Pancreas (tissue), 10 donors: ENCODE data around the gene HPSE. TPM values are rescaled to one million over a fixed set of nuclear protein-coding genes. Genes with fewer than 3 reads are reported as not detected.
A peak's percentile ranks its signal among the peaks of the same experiment; 100 is the strongest.

Experiments used
- ATAC-seq, 4 donors: fragments of 200-7000 bp; cut with Tn5 transposase; one replicate each; pipeline versions ENCODE4 v1.8.0 to v1.9.1; 2020; ENCODE audit warnings: mild to moderate bottlenecking in 4 of 4, moderate library complexity in 4 of 4
- DNase-seq, 6 donors: peaks; one replicate each; pipeline ENCODE4 v3.0.0-alpha.2; 2020
- FAIRE-seq: peaks from 2 replicates; lab custom pipeline; 2012; peaks lifted over from hg19 to GRCh38; lab: Jason Lieb, UNC
- H3K27ac ChIP-seq, 4 donors: fragments of 200-600 bp; sonication (generic); 1 replicate in 3 of 4; 2 replicates in 1 of 4; pipeline versions ENCODE4 v1.5.0 to v1.8.0; 2020
- H3K27me3 ChIP-seq, 4 donors: fragments of 200-600 bp; one replicate each; pipeline ENCODE4 v1.8.0; 2021
- H3K36me3 ChIP-seq, 3 donors: fragments of 200-600 bp; sonication (generic) in 1 of 3; one replicate each; pipeline versions ENCODE4 v1.5.0 to v1.8.0; 2020 to 2021
- H3K4me1 ChIP-seq, 3 donors: fragments of 200-600 bp; one replicate each; pipeline ENCODE4 v1.8.0; 2021
- H3K4me3 ChIP-seq, 4 donors: fragments of 200-600 bp; sonication (generic) in 2 of 4; one replicate each; pipeline versions ENCODE4 v1.5.0 to v1.8.0; 2020 to 2021
- H3K9me3 ChIP-seq, 4 donors: fragments of 200-600 bp; one replicate each; pipeline ENCODE4 v1.8.0; 2021
- CTCF ChIP-seq, 4 donors: fragments of 200-600 bp; sonication (generic) in 3 of 4; IDR thresholded peaks; one replicate each; pipeline versions ENCODE4 v1.5.0 to v1.8.0; 2021; ENCODE audit warnings: antibody characterized with exemption in 4 of 4
- WGBS, 2 donors: extraction: QIAGEN DNeasy Blood & Tissue Kit; methylation state at CpG; one replicate each; pipeline ENCODE4 v1.1.7; 2013; 5-methylcytosine and 5-hydroxymethylcytosine counted together
- intact Hi-C, 3 donors: fragments of 100-400 bp; cut with DNase I; formaldehyde crosslinking; loops; one replicate each; pipeline versions ENCODE4 v1.11.1 to v1.14.2; 2022
- polyA plus RNA-seq, 2 donors: library from polyadenylated mRNA; stranded (reverse); fragments of 200-250 nt; gene quantifications; one replicate each; pipeline ENCODE4 v1.2.3, GENCODE V29; 2013
- total RNA-seq, 6 donors: library from RNA; stranded (reverse); fragmentation: NEBNext Ultra II Directional in 4 of 6; extraction: Animal tissue kit (Norgen Biotek cat#: 25700) in 4 of 6; gene quantifications; one replicate each; pipeline versions ENCODE4 v1.2.1 to v1.2.4, GENCODE V29; 2021 to 2023
- donor health status: healthy with polysubstance abuse.
- donor health status: DM: no; HTN: no; CAD: no; lungs with moderate emphysema.
- donor health status: DM: no; HTN: no; CAD: no.
- donor health status: control.
- donor health status: control.
- donor health status: Bipolar disorder and iron deficiency.
- donor health status: DM: yes; HTN: yes; CAD: no.
- donor health status: DM: no; HTN: no; CAD: no.
- donor health status: DM: no; HTN: no; CAD: no.
- donor health status: DM: yes; HTN: yes; CAD: no.

Gene HPSE
- total and polyA plus RNA-seq, 8 donors, result 0.12 to 2.5 (median 0.70) TPM

GRCh38 chr4:83285055-83285407 lies 49.6 kb downstream of the HPSE start:
- WGBS, 2 donors, result 0 to 1% methylated on average over 9 of the region's 9 CpGs
- Histone ChIP-seq H3K9me3 (no peaks in the 10 kb centered on the region), H3K36me3 (no peaks in the 10 kb centered on the region), H3K27me3 (no peaks in the 10 kb centered on the region), H3K27ac (peak overlapping the region; percentile 80 to 98 (median 92)), H3K4me1 (peaks cover 5 to 9% (median 5%) of the 10 kb centered on the region in 3 donors), H3K4me3 (peak overlapping the region; percentile 38 to 79 (median 57))
- ATAC-seq (peak in 3 of 4 donors; percentile 15 to 45 (median 33)), DNase-seq (no peak), FAIRE-seq (peak; percentile 20)
- intact Hi-C loops, result no loop called here
- TF ChIP-seq CTCF (IDR thresholded peaks at IDR 0.05), result no peak

- ATAC-seq, result peak; percentile 94 to 97 (median 97)
- FAIRE-seq, result no peak
- peak; percentile 95 to 98 (median 96) for DNase-seq
- intact Hi-C loops, result no loop called here
- peak within 1 kb of the TSS; percentile 80 to 98 (median 92) for H3K27ac ChIP-seq
- peak; percentile 13 to 52 (median 22) for TF ChIP-seq CTCF (IDR thresholded peaks at IDR 0.05)
- no peaks in the 10 kb centered on the region for H3K36me3 ChIP-seq
- H3K4me1 ChIP-seq, result peaks cover 5 to 9% (median 5%) of the 10 kb centered on the region in 3 donors
- 0% methylated on average over 61 to 76 of the region's 76 CpGs for WGBS, 2 donors
- H3K9me3 ChIP-seq, result no peaks in the 10 kb centered on the region
- H3K27me3 ChIP-seq, result no peaks in the 10 kb centered on the region
- peak within 1 kb of the TSS; percentile 38 to 79 (median 57) for H3K4me3 ChIP-seq
Measured at GRCh38 chr4:83284193-83285054, 50.2 kb downstream of the HPSE start, which contains the start of gene COQ2. Gene COQ2 (minus strand): TSS chr4:83284798. CDS start chr4:83284764, 34 bp downstream.

GRCh38 chr4:83283181-83283580 lies 51.5 kb downstream of the HPSE start:
- H3K36me3 ChIP-seq, result no peaks in the 10 kb centered on the region
- no peaks in the 10 kb centered on the region for H3K9me3 ChIP-seq
- ATAC-seq, result no peak
- no peak for FAIRE-seq
- H3K27ac ChIP-seq, result no peak overlapping the region
- 88 to 97% methylated on average over 7 of the region's 7 CpGs for WGBS, 2 donors
- DNase-seq, result no peak
- H3K4me1 ChIP-seq, result peaks cover 5 to 9% (median 5%) of the 10 kb centered on the region in 3 donors
- H3K27me3 ChIP-seq, result no peaks in the 10 kb centered on the region
- no peak overlapping the region for H3K4me3 ChIP-seq
- intact Hi-C loops, result no loop called here
- no peak for TF ChIP-seq CTCF (IDR thresholded peaks at IDR 0.05)

- TF ChIP-seq CTCF (IDR thresholded peaks at IDR 0.05), result peak; percentile 52 to 61 (median 56)
- H3K4me1 ChIP-seq, result peaks cover 5 to 9% (median 5%) of the 10 kb centered on the region in 3 donors
- H3K27me3 ChIP-seq, result no peaks in the 10 kb centered on the region
- no peaks in the 10 kb centered on the region for H3K9me3 ChIP-seq
- no peak overlapping the region for H3K4me3 ChIP-seq
- FAIRE-seq (peak; percentile 85), ATAC-seq (no peak), DNase-seq (peak in 1 of 6 donors; percentile 43)
- intact Hi-C loops, result no loop called here
- H3K36me3 ChIP-seq, result no peaks in the 10 kb centered on the region
- H3K27ac ChIP-seq, result no peak overlapping the region
- 20 to 23% methylated on average over 4 of the region's 4 CpGs for WGBS, 2 donors
Measured at GRCh38 chr4:83282049-83282535, 52.6 kb downstream of the HPSE start.
